Pulmonary artery endothelial cell (primary cell): Measurements from ENCODE around the gene BSN. TPM values are rescaled to one million over a fixed set of nuclear protein-coding genes. Genes with fewer than 3 reads are reported as not detected.

Experiments
- DNase-seq: peaks from one replicate; pipeline ENCODE4 v3.0.0-alpha.2; 2011; ENCODE audit warnings: low read depth, low spot score
- total RNA-seq: library from RNA; depleted of rRNA; stranded (reverse); fragments of >200 nt; gene quantifications from 2 replicates; pipeline ENCODE4 v1.2.3, GENCODE V29; 2014

BSN gene
- under 0.01 TPM in 2 replicates for total RNA-seq

- peak; percentile 49 for DNase-seq
Observed at GRCh38 chr3:49553692-49554632, at the start of gene BSN. Gene BSN, plus strand, starts transcription at chr3:49554477. Its CDS starts 126 bp downstream, at chr3:49554603.

GRCh38 chr3:49506906-49507305 is 47.4 kb upstream of the BSN start:
- DNase-seq, result no peak

GRCh38 chr3:49509028-49509561 is 45.2 kb upstream of the BSN start:
- DNase-seq, result no peak

GRCh38 chr3:49511639-49512038 is 42.6 kb upstream of the BSN start:
- no peak for DNase-seq

GRCh38 chr3:49512781-49513355 is 41.4 kb upstream of the BSN start:
- no peak for DNase-seq

- DNase-seq, result no peak
Observed at GRCh38 chr3:49513494-49514124, 40.7 kb upstream of the BSN start.

GRCh38 chr3:49518016-49518415 is 36.3 kb upstream of the BSN start:
- DNase-seq, result no peak

GRCh38 chr3:49518441-49518840 is 35.8 kb upstream of the BSN start:
- DNase-seq, result no peak

- no peak for DNase-seq
Observed at GRCh38 chr3:49519296-49519695, 35.0 kb upstream of the BSN start.

- no peak for DNase-seq
Observed at GRCh38 chr3:49519916-49520385, 34.3 kb upstream of the BSN start.

GRCh38 chr3:49523756-49524747 is 30.2 kb upstream of the BSN start:
- no peak for DNase-seq

GRCh38 chr3:49529567-49529966 is 24.7 kb upstream of the BSN start:
- no peak for DNase-seq

GRCh38 chr3:49530231-49530630 is 24.0 kb upstream of the BSN start:
- DNase-seq, result no peak

GRCh38 chr3:49530701-49531100 is 23.6 kb upstream of the BSN start:
- no peak for DNase-seq

GRCh38 chr3:49531218-49531617 is 23.1 kb upstream of the BSN start:
- DNase-seq, result no peak

GRCh38 chr3:49531715-49532114 is 22.6 kb upstream of the BSN start:
- no peak for DNase-seq

- DNase-seq, result no peak
Observed at GRCh38 chr3:49533031-49533430, 21.2 kb upstream of the BSN start.

GRCh38 chr3:49533786-49534519 is 20.3 kb upstream of the BSN start:
- DNase-seq, result no peak

- DNase-seq, result no peak
Observed at GRCh38 chr3:49534581-49535441, 19.5 kb upstream of the BSN start.
